Retinal pigment epithelial cell (primary cell): ENCODE measurements around the gene OPA3.

Source experiments
- DNase-seq: peaks from one replicate; pipeline ENCODE4 v3.0.0-alpha.2; 2010; ENCODE audit warnings: low read depth
- H3K4me3 ChIP-seq: 2 replicates; pipeline ENCODE4 v1.5.1; 2011; ENCODE audit warnings: mild to moderate bottlenecking, low read length, control low read depth, moderate library complexity
- TF ChIP-seq, protein P1 (sequence below): conservative IDR thresholded peaks from 2 replicates; pipeline ENCODE4 v1.5.1; 2011; ENCODE audit warnings: low read depth, low read length, control low read depth, inconsistent platforms

OPA3 gene

DNA sequence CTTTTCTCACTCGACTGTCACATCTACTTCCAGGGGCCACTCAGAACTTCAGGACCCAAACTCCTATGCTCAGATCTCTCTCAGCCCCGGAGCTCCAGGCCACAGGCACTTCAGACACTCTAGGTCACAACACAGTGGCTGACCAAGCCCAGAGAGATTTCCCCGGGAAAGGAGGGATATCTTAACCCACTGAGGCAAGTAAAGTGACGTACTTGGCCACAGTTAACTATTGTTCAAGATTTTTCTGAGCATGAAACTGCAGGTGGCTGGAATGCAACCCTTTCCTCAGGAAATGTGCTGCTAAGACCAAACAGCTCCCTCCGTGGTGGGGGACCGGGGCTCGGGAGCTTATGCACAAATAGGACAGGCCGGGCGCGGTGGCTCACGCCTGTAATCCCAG, 23.9 kb downstream of the OPA3 start:
- TF ChIP-seq, protein P1, sequence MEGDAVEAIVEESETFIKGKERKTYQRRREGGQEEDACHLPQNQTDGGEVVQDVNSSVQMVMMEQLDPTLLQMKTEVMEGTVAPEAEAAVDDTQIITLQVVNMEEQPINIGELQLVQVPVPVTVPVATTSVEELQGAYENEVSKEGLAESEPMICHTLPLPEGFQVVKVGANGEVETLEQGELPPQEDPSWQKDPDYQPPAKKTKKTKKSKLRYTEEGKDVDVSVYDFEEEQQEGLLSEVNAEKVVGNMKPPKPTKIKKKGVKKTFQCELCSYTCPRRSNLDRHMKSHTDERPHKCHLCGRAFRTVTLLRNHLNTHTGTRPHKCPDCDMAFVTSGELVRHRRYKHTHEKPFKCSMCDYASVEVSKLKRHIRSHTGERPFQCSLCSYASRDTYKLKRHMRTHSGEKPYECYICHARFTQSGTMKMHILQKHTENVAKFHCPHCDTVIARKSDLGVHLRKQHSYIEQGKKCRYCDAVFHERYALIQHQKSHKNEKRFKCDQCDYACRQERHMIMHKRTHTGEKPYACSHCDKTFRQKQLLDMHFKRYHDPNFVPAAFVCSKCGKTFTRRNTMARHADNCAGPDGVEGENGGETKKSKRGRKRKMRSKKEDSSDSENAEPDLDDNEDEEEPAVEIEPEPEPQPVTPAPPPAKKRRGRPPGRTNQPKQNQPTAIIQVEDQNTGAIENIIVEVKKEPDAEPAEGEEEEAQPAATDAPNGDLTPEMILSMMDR = no peak
- DNase-seq = no peak

DNA sequence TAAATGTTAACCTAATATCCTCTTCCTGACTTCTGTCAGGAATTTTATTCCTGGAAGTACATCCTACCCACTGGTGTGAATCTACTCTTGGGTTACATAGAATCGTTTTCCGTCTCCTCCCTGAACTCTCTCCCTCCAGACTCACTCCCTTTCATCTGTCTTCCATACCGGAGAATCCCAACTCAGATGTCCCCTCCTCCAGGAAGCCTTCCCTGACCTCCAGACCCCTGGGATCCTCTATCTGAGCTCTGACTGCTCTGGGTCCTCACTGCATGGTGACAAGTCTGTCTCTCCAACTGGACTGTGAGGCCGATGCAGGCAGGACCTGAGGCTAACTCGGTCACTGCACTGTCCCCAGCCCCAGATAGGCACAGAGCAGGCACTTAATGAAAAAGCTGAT, 24.6 kb downstream of the OPA3 start:
- no peak for DNase-seq
- H3K4me3 ChIP-seq = no peak overlapping the region
- TF ChIP-seq, protein P1 = no peak

More for the DNA sequence above, 23.9 kb downstream of the OPA3 start:
- no peak overlapping the region for H3K4me3 ChIP-seq

DNA sequence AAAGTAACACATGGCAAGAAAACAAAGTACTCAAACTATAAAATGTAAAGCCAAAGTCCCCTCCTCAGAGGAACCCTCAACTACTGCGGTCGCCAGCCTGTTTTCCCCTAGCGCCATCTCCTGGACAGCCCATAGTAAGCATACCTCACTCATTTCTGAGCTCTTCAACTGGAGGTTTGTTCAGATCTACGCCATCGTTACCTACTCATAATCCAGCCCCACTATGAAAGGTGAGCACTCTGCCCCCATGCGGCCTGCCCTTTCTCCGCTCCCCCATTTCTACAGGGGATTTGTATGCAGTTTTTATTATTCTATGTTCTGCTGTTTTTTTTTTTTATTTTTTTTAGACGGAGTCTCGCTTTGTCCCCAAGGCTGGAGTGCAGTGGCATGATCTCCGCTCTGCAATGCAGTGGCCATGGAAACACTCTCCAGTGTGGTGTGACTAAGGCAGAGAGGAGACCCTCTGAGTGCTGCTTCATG, 26.2 kb downstream of the OPA3 start:
- TF ChIP-seq, protein P1 = peak; percentile 85
- no peak overlapping the region for H3K4me3 ChIP-seq
- no peak for DNase-seq

DNA sequence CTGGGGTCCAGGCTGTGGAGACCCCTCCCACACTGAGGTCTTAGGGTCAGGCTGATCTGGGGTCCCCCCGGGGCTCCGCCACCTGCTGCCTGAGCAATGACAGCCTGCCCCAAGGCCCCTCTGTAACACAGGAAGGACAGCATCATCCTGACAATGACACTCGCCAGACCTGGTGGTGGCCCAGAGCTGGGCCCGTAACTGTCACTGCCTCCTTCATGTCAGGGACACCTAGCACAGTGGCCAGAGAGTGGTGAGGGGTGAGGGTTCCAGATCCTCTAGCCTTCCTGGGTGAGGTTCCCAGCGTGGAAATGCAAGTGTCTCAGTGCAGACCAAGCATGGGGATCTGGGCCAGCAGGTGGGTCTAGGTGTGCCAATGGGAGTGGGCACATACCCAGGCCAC, 27.8 kb downstream of the OPA3 start:
- no peak overlapping the region for H3K4me3 ChIP-seq
- TF ChIP-seq, protein P1 = no peak

DNA sequence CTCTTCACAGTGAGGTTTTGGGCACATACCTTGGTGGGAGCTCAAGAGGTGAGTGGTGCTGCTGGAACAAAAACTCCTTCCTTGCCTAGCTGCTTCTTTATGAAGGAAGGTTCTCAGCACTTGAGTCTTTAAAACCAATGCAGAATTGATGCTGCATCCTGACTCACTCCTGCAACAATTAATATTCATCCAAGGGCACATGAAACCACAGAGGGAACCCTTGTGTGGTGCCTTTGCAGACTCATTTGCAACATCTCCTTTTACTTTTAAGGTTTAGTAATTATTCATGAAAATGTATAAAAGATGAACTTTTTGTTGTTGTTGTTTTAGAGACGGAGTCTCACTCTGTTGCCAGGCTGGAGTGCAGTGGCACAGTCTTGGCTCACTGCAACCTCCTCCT, 30.1 kb downstream of the OPA3 start:
- no peak for DNase-seq
- no peak overlapping the region for H3K4me3 ChIP-seq
- TF ChIP-seq, protein P1 = no peak

More for the DNA sequence above, 27.8 kb downstream of the OPA3 start:
- DNase-seq = no peak

DNA sequence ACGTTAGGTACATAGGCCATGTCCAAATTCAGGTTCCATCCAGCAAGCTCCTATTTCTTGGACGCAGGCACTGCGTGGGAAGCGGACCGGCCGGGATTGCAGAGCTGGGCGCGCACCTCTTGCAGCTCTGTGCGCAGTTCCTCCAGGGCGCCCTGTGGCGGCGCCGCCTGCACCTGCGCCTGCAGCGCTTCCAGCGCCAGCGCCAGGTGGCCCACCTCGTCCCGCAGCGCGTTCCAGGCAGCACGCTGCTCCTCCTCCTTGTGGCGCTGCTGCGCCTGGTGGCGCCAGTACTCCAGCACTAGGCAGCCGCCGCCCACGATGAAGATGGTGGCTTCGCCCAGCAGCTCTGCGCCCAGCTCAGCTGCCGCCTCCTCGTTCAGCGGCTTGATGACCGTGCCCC, 31.1 kb downstream of the OPA3 start:
- TF ChIP-seq, protein P1 = no peak
- no peak overlapping the region for H3K4me3 ChIP-seq
- DNase-seq = no peak

DNA sequence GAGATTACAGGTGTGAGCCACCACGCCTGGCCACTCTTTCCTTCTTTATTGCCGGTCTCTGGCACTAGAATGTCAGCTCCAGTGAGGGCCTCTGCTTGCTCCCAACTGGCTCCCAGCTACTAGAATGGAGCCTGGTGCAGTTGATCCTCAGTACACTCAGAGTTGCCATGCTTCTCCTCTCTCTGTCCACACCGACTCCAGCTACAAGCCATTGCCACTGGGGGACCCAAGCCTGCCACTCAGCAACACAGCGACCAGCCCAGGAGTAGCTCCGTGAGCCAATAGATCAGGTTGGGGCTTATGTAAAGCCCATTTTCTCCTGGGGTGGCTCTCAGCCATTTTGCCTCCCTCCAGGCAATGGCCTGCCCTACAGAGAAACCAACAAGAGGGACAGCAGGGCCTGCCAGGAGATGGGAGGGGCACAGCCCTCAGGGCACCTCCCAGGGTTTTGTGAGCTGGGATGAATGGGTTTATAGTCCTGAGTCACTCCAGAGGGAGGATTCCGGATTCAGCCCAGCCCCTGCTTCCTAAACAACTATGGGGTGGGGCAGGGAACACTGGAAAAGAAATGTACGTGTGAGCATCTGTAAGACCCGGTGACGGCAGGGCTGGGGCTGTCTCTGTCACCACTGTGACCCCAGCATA, 36.5 kb downstream of the OPA3 start:
- DNase-seq = no peak
- no peak overlapping the region for H3K4me3 ChIP-seq

More for the DNA sequence above, 36.5 kb downstream of the OPA3 start:
- TF ChIP-seq, protein P1 = no peak
